Neural cell (in vitro differentiated cells): ENCODE data around the gene CACNA2D4.

Experiments
- EP300 ChIP-seq: fragments of 450-650 bp; conservative IDR thresholded peaks from 2 replicates; pipeline ENCODE4 v1.6.1; 2014; ENCODE audit warnings: antibody characterized with exemption, mild to moderate bottlenecking, moderate library complexity; ENCODE audit not compliant: poor library complexity, severe bottlenecking
- EZH2 ChIP-seq: fragments of 200-600, 300-800 bp; shearing (Covaris generic), sonication (generic); IDR thresholded peaks from 2 replicates; pipeline ENCODE4 v1.6.1; 2014; ENCODE audit warnings: antibody characterized with exemption, low read length, borderline replicate concordance, mild to moderate bottlenecking; ENCODE audit not compliant: insufficient read depth, poor library complexity, severe bottlenecking
- MXI1 ChIP-seq: fragments of 450-650 bp; conservative IDR thresholded peaks from 2 replicates; pipeline ENCODE4 v1.6.1; 2014; ENCODE audit warnings: antibody characterized with exemption, mild to moderate bottlenecking; ENCODE audit not compliant: poor library complexity, severe bottlenecking
- POLR2AphosphoS5 ChIP-seq: IDR thresholded peaks from 2 replicates; pipeline ENCODE4 v1.6.1; 2012
- RAD21 ChIP-seq: fragments of 450-650 bp; conservative IDR thresholded peaks from 2 replicates; pipeline ENCODE4 v1.6.1; 2014; ENCODE audit warnings: antibody characterized with exemption, mild to moderate bottlenecking, moderate library complexity
- REST ChIP-seq: IDR thresholded peaks from 2 replicates; pipeline ENCODE4 v1.6.1; 2012; ENCODE audit warnings: borderline replicate concordance
- TAF1 ChIP-seq: IDR thresholded peaks from 2 replicates; pipeline ENCODE4 v1.6.1; 2012; ENCODE audit warnings: low read depth
- TF ChIP-seq, protein P1 (sequence below): fragments of 450-650 bp; IDR thresholded peaks from 2 replicates; pipeline ENCODE4 v1.5.1; 2014; ENCODE audit warnings: antibody characterized with exemption, mild to moderate bottlenecking, moderate library complexity; ENCODE audit not compliant: poor library complexity, severe bottlenecking

- TF ChIP-seq, protein P1, sequence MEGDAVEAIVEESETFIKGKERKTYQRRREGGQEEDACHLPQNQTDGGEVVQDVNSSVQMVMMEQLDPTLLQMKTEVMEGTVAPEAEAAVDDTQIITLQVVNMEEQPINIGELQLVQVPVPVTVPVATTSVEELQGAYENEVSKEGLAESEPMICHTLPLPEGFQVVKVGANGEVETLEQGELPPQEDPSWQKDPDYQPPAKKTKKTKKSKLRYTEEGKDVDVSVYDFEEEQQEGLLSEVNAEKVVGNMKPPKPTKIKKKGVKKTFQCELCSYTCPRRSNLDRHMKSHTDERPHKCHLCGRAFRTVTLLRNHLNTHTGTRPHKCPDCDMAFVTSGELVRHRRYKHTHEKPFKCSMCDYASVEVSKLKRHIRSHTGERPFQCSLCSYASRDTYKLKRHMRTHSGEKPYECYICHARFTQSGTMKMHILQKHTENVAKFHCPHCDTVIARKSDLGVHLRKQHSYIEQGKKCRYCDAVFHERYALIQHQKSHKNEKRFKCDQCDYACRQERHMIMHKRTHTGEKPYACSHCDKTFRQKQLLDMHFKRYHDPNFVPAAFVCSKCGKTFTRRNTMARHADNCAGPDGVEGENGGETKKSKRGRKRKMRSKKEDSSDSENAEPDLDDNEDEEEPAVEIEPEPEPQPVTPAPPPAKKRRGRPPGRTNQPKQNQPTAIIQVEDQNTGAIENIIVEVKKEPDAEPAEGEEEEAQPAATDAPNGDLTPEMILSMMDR, result no peak
- TF ChIP-seq MXI1, result no peak
- no peak for TF ChIP-seq POLR2AphosphoS5
- no peak for TF ChIP-seq EP300
- TF ChIP-seq TAF1, result no peak
- TF ChIP-seq REST, result no peak
- no peak for TF ChIP-seq EZH2
- TF ChIP-seq RAD21, result no peak
Observed at GRCh38 chr12:1906579-1906978, 11.9 kb downstream of the CACNA2D4 start.
